ENCODE measurements around the gene PRCC.

PRCC gene

GRCh38 chr1:156742017-156742416, 25.3 kb upstream of the PRCC start:
- TF ChIP-seq CTCF (IDR thresholded peaks at IDR 0.05) = no peak

- no peak for TF ChIP-seq CTCF (IDR thresholded peaks at IDR 0.05)
These were observed 24.5 kb upstream of the PRCC start for GRCh38 chr1:156742801-156743200.

- no peak for TF ChIP-seq CTCF (IDR thresholded peaks at IDR 0.05)
These were observed 23.7 kb upstream of the PRCC start for GRCh38 chr1:156743367-156744302.

GRCh38 chr1:156744344-156744743, 23.0 kb upstream of the PRCC start:
- TF ChIP-seq CTCF (IDR thresholded peaks at IDR 0.05) = no peak

GRCh38 chr1:156744786-156745419, 22.4 kb upstream of the PRCC start:
- TF ChIP-seq CTCF (IDR thresholded peaks at IDR 0.05) = no peak

- no peak for TF ChIP-seq CTCF (IDR thresholded peaks at IDR 0.05)
These were observed 21.5 kb upstream of the PRCC start for GRCh38 chr1:156745881-156746280.

- TF ChIP-seq CTCF (IDR thresholded peaks at IDR 0.05) = no peak
These were observed 21.0 kb upstream of the PRCC start for GRCh38 chr1:156746406-156746727.
